Natural killer cell treated with Interleukin-12 subunit alpha and Interleukin-12 subunit beta and Interleukin-15 and Interleukin-18, amount 100 ng/mL, for 72 hours (primary cell): ENCODE data around the gene TMEM229A. TPM values are rescaled to one million over a fixed set of nuclear protein-coding genes. Genes with fewer than 3 reads are reported as not detected.

Experiments
- total RNA-seq, 2 donors: library from RNA; stranded (reverse); gene quantifications; one replicate each; pipeline ENCODE4 v1.2.3, GENCODE V29; 2022

The TMEM229A gene
- total RNA-seq, 2 donors from 2014 or later, result not detected

Other genes starting within 250 kb of the TMEM229A start
- not detected for gene HYAL4, start 187.9 kb downstream of the TMEM229A start, total RNA-seq
- not detected for gene SPAM1, start 107.8 kb downstream of the TMEM229A start, total RNA-seq